ENCODE data around the gene RASGRF1.

The RASGRF1 gene

DNA sequence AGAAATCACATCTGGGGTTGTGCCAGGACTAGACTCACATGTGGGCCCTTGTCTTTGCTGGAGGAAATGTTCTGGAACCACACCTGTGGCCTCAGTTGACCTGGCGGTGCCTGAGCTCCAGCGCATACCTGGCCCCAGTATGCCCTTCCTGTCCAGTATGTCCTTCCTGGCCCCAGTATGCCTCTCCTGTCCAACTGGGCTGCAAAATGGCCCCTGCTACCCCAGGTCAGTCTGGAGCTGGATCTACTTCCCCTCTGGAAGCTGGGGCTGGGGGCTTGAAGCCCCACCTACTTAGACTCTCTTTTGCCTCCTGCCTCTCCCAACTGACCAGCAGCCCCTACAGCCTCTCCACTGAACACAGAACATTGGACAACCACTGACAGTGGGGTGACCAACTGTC lies 15.3 kb downstream of the RASGRF1 start:
- ChIA-PET CTCF (interaction anchor here (0.6 to 2.1 kb wide), 2 partner anchors 110 to 270 kb away, joined by 3 to 9 read pairs; no protein-coding TSS in a partner anchor), POLR2A (no interaction called here)
- Histone ChIP-seq H3K36me3 (ENCODE audit: control insufficient read depth in 2 of 2, insufficient read depth in 1 of 2, low read length in 2 of 2) (no peaks in the 10 kb centered on the region), H3K4me1 (ENCODE audit: control insufficient read depth, insufficient read depth, low read length) (no peaks in the 10 kb centered on the region), H3K9me3 (ENCODE audit: control insufficient read depth, insufficient read depth, low read depth, low read length) (no peaks in the 10 kb centered on the region), H3K27ac (ENCODE audit: extremely low read depth, low read depth, low read length) (no peak overlapping the region), H3K4me3 (ENCODE audit: low read depth, low read length) (no peak overlapping the region)
- TF ChIP-seq ZNF555 (tag by site-specific recombination; conservative IDR thresholded peaks at IDR 0.05), result no peak
- TF ChIP-seq, protein P1, sequence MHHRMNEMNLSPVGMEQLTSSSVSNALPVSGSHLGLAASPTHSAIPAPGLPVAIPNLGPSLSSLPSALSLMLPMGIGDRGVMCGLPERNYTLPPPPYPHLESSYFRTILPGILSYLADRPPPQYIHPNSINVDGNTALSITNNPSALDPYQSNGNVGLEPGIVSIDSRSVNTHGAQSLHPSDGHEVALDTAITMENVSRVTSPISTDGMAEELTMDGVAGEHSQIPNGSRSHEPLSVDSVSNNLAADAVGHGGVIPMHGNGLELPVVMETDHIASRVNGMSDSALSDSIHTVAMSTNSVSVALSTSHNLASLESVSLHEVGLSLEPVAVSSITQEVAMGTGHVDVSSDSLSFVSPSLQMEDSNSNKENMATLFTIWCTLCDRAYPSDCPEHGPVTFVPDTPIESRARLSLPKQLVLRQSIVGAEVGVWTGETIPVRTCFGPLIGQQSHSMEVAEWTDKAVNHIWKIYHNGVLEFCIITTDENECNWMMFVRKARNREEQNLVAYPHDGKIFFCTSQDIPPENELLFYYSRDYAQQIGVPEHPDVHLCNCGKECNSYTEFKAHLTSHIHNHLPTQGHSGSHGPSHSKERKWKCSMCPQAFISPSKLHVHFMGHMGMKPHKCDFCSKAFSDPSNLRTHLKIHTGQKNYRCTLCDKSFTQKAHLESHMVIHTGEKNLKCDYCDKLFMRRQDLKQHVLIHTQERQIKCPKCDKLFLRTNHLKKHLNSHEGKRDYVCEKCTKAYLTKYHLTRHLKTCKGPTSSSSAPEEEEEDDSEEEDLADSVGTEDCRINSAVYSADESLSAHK (tag by site-specific recombination; IDR thresholded peaks at IDR 0.05), result no peak
- TF ChIP-seq ZNF488 (tag by site-specific recombination; IDR thresholded peaks at IDR 0.05), result no peak
- no peak for TF ChIP-seq GFI1B (tag by site-specific recombination; IDR thresholded peaks at IDR 0.05)
- TF ChIP-seq, protein P2, sequence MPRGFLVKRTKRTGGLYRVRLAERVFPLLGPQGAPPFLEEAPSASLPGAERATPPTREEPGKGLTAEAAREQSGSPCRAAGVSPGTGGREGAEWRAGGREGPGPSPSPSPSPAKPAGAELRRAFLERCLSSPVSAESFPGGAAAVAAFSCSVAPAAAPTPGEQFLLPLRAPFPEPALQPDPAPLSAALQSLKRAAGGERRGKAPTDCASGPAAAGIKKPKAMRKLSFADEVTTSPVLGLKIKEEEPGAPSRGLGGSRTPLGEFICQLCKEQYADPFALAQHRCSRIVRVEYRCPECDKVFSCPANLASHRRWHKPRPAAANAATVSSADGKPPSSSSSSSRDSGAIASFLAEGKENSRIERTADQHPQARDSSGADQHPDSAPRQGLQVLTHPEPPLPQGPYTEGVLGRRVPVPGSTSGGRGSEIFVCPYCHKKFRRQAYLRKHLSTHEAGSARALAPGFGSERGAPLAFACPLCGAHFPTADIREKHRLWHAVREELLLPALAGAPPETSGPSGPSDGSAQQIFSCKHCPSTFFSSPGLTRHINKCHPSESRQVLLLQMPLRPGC (tag by site-specific recombination; IDR thresholded peaks at IDR 0.05), result no peak
- no peak for TF ChIP-seq ELK4 (IDR thresholded peaks at IDR 0.05; ENCODE audit: borderline replicate concordance, low read depth, low read length)
- TF ChIP-seq ZNF350 (tag by site-specific recombination; IDR thresholded peaks at IDR 0.05), result no peak

DNA sequence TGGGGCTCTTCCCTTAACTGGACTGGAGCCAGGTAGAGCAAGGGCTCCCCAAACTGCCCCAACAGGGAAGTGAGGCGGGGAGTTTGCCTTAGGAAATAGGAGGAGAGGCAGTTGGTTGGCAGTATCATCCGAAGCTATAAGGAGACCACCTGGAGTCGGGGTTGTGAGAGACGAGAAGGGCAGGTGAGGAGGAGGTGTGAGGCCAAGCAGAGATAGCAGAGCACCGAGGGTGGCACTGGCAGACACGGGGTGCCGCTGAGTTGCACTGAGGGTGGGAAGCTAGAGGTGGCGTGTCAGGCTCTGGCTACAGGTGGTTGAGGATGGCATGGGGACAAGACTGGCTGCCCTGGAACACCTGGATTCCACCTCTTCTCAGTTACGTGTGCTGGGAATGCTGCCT lies 17.2 kb downstream of the RASGRF1 start:
- H3K9me3 ChIP-seq (ENCODE audit: control insufficient read depth, insufficient read depth, low read depth, low read length), result no peaks in the 10 kb centered on the region
- no peak overlapping the region for H3K27ac ChIP-seq (ENCODE audit: extremely low read depth, low read depth, low read length)
- ChIA-PET POLR2A (no interaction called here), CTCF (interaction anchor here (0.6 to 1.2 kb wide), 2 partner anchors 16 to 94 kb away, joined by 3 read pairs; no protein-coding TSS in a partner anchor)
- no peak overlapping the region for H3K4me3 ChIP-seq (ENCODE audit: low read depth, low read length)
- H3K36me3 ChIP-seq (ENCODE audit: control insufficient read depth in 2 of 2, insufficient read depth in 1 of 2, low read length in 2 of 2), result no peaks in the 10 kb centered on the region
- TF ChIP-seq ZNF837 (tag by site-specific recombination; IDR thresholded peaks at IDR 0.05) (no peak), GLI2 (tag by site-specific recombination; IDR thresholded peaks at IDR 0.05; ENCODE audit: borderline replicate concordance, low read depth) (no peak), ZNF416 (tag by site-specific recombination; IDR thresholded peaks at IDR 0.05) (no peak), ZNF623 (tag by site-specific recombination; IDR thresholded peaks at IDR 0.05) (no peak), KLF1 (tag by site-specific recombination; IDR thresholded peaks at IDR 0.05) (no peak), ZNF280C (tag by site-specific recombination; IDR thresholded peaks at IDR 0.05) (no peak), ZNF48 (tag by site-specific recombination; IDR thresholded peaks at IDR 0.05) (no peak), ZNF324 (tag by site-specific recombination; IDR thresholded peaks at IDR 0.05) (no peak), GLIS2 (tag by site-specific recombination; IDR thresholded peaks at IDR 0.05) (no peak), PRDM1 (tag by site-specific recombination; IDR thresholded peaks at IDR 0.05) (no peak), ZNF184 (tag by site-specific recombination; IDR thresholded peaks at IDR 0.05) (no peak), ZNF311 (tag by site-specific recombination; IDR thresholded peaks at IDR 0.05; ENCODE audit: borderline replicate concordance) (no peak), ZNF747 (tag by site-specific recombination; IDR thresholded peaks at IDR 0.05) (no peak), ZNF121 (tag by site-specific recombination; IDR thresholded peaks at IDR 0.05) (no peak)
- no peaks in the 10 kb centered on the region for H3K4me1 ChIP-seq (ENCODE audit: control insufficient read depth, insufficient read depth, low read length)

Measured in HEK293 (cell line).